Karpas-422 (cell line): Measurements from ENCODE around the gene TIAM2. TPM values are rescaled to one million over a fixed set of nuclear protein-coding genes. Genes with fewer than 3 reads are reported as not detected.

Source experiments
- DNase-seq: peaks from one replicate; pipeline ENCODE4 v3.0.0-alpha.2; 2015
- H2AFZ ChIP-seq: fragments of 200-600 bp; sonication (generic); 2 replicates; pipeline ENCODE4 v1.6.1; 2014; ENCODE audit warnings: antibody characterized with exemption, low read length, mixed read lengths
- H3K27ac ChIP-seq: fragments of 200-600 bp; sonication (generic); 2 replicates; pipeline ENCODE4 v1.5.1; 2014; ENCODE audit warnings: mild to moderate bottlenecking, low read length, moderate library complexity
- H3K27me3 ChIP-seq: fragments of 200-600 bp; sonication (generic); 2 replicates; pipeline ENCODE4 v1.6.1; 2014; ENCODE audit warnings: low read length, mixed read lengths
- H3K36me3 ChIP-seq: fragments of 200-600 bp; sonication (generic); 2 replicates; pipeline ENCODE4 v1.6.1; 2014; ENCODE audit warnings: low read length, mixed read lengths; ENCODE audit not compliant: insufficient read depth
- H3K4me1 ChIP-seq: fragments of 200-600 bp; sonication (generic); 2 replicates; pipeline ENCODE4 v1.6.1; 2014; ENCODE audit warnings: mild to moderate bottlenecking, low read length, mixed read lengths
- H3K4me2 ChIP-seq: fragments of 200-600 bp; sonication (generic); 2 replicates; pipeline ENCODE4 v1.6.1; 2014; ENCODE audit warnings: low read length, low read depth, mild to moderate bottlenecking; ENCODE audit not compliant: poor library complexity, severe bottlenecking
- H3K4me3 ChIP-seq: fragments of 200-600 bp; sonication (generic); 2 replicates; pipeline ENCODE4 v1.5.1; 2014; ENCODE audit warnings: mild to moderate bottlenecking, antibody characterized with exemption, low read length, mixed read lengths
- H3K79me2 ChIP-seq: fragments of 200-600 bp; sonication (generic); 2 replicates; pipeline ENCODE4 v1.6.1; 2014; ENCODE audit warnings: mild to moderate bottlenecking, low read length, mixed read lengths
- H3K9ac ChIP-seq: fragments of 200-600 bp; sonication (generic); 2 replicates; pipeline ENCODE4 v1.6.0; 2014; ENCODE audit warnings: low read length
- H3K9me2 ChIP-seq: fragments of 200-600 bp; sonication (generic), shearing (Covaris generic); replicated peaks from 2 replicates; pipeline ENCODE4 v1.6.0; 2014; ENCODE audit warnings: mild to moderate bottlenecking, low read length, moderate library complexity; ENCODE audit not compliant: insufficient read depth
- H3K9me3 ChIP-seq: fragments of 300-700, 200-600 bp; sonication (generic); 2 replicates; pipeline ENCODE4 v1.6.1; 2014; ENCODE audit warnings: low read length, mixed read lengths
- H4K20me1 ChIP-seq: fragments of 200-600 bp; sonication (generic); 2 replicates; pipeline ENCODE4 v1.6.1; 2014; ENCODE audit warnings: mild to moderate bottlenecking, antibody characterized with exemption, low read length, low read depth; ENCODE audit not compliant: insufficient read depth
- total RNA-seq: library from RNA; depleted of rRNA; stranded (reverse); fragments of >200 nt; shearing (Covaris generic); gene quantifications from 2 replicates; pipeline ENCODE4 v1.2.3, GENCODE V29; 2014; ENCODE audit warnings: low replicate concordance

TIAM2 gene
- total RNA-seq, 1 experiment from 2014 or later, result 9.0 TPM

DNA sequence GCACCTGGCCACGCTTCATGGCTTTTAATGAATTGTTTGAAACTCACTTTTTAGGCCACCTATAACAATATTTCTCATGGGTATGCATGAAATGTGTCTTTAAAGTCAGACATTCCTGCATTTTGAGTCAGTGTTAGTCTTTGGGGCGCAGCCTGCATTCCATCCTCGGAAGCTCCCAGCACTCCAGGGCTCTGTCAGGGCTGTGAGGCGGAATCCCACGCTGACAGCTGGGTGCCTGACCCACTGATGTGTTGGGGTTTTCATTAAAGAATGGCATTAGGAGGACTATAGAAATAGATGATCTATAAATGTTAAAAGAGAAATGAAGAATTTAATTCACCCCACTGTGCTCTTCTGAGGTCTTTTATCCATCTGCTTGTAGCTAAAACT, 252.5 kb downstream of the TIAM2 start:
- Histone ChIP-seq H2AFZ (no peak overlapping the region), H3K4me2 (no peak overlapping the region), H3K27me3 (no peaks in the 10 kb centered on the region), H3K4me3 (no peak overlapping the region), H3K9ac (no peak overlapping the region), H3K27ac (no peak overlapping the region), H3K9me3 (no peaks in the 10 kb centered on the region), H3K4me1 (no peaks in the 10 kb centered on the region), H3K9me2 (no peaks in the 10 kb centered on the region), H4K20me1 (no peaks in the 10 kb centered on the region), H3K36me3 (peaks cover 7% of the 10 kb centered on the region; the same call in 1 of the 2 replicates), H3K79me2 (no peaks in the 10 kb centered on the region)
- DNase-seq, result no peak

GRCh38 chr6:155248008-155249001, 253.2 kb downstream of the TIAM2 start:
- Histone ChIP-seq H2AFZ (no peak overlapping the region), H3K4me2 (no peak overlapping the region)

GRCh38 chr6:155250701-155251381, 255.7 kb downstream of the TIAM2 start:
- no peak overlapping the region for H3K9ac ChIP-seq
- H4K20me1 ChIP-seq, result no peaks in the 10 kb centered on the region
- H3K4me3 ChIP-seq, result no peak overlapping the region
- peaks cover 12% of the 10 kb centered on the region; the same call in 1 of the 2 replicates for H3K36me3 ChIP-seq
- H3K27ac ChIP-seq, result no peak overlapping the region
- H3K9me2 ChIP-seq, result no peaks in the 10 kb centered on the region
- no peak for DNase-seq
- no peak overlapping the region for H2AFZ ChIP-seq
- H3K4me2 ChIP-seq, result no peak overlapping the region
- H3K9me3 ChIP-seq, result no peaks in the 10 kb centered on the region
- H3K27me3 ChIP-seq, result no peaks in the 10 kb centered on the region
- H3K4me1 ChIP-seq, result no peaks in the 10 kb centered on the region
- H3K79me2 ChIP-seq, result no peaks in the 10 kb centered on the region

More at GRCh38 chr6:155248008-155249001, 253.2 kb downstream of the TIAM2 start:
- peaks cover 7% of the 10 kb centered on the region; the same call in 1 of the 2 replicates for H3K36me3 ChIP-seq
- no peaks in the 10 kb centered on the region for H3K9me2 ChIP-seq
- H3K9me3 ChIP-seq, result no peaks in the 10 kb centered on the region
- H3K27me3 ChIP-seq, result no peaks in the 10 kb centered on the region
- no peak overlapping the region for H3K4me3 ChIP-seq
- DNase-seq, result peak; percentile 57
- H3K4me1 ChIP-seq, result no peaks in the 10 kb centered on the region
- no peak overlapping the region for H3K9ac ChIP-seq
- no peak overlapping the region for H3K27ac ChIP-seq
- no peaks in the 10 kb centered on the region for H4K20me1 ChIP-seq
- no peaks in the 10 kb centered on the region for H3K79me2 ChIP-seq

GRCh38 chr6:155252581-155252980, 257.5 kb downstream of the TIAM2 start:
- H3K27ac ChIP-seq, result no peak overlapping the region
- no peak overlapping the region for H2AFZ ChIP-seq
- no peaks in the 10 kb centered on the region for H3K9me2 ChIP-seq
- no peaks in the 10 kb centered on the region for H3K9me3 ChIP-seq
- no peak overlapping the region for H3K4me3 ChIP-seq
- H3K4me1 ChIP-seq, result no peaks in the 10 kb centered on the region
- H3K27me3 ChIP-seq, result no peaks in the 10 kb centered on the region
- H3K9ac ChIP-seq, result no peak overlapping the region
- H3K79me2 ChIP-seq, result no peaks in the 10 kb centered on the region
- no peak overlapping the region for H3K4me2 ChIP-seq
- no peaks in the 10 kb centered on the region for H4K20me1 ChIP-seq
- peaks cover 13% of the 10 kb centered on the region; the same call in 1 of the 2 replicates for H3K36me3 ChIP-seq
- no peak for DNase-seq

- H4K20me1 ChIP-seq, result no peaks in the 10 kb centered on the region
- H3K4me1 ChIP-seq, result no peaks in the 10 kb centered on the region
- no peak overlapping the region for H3K27ac ChIP-seq
- no peak overlapping the region for H2AFZ ChIP-seq
- no peaks in the 10 kb centered on the region for H3K27me3 ChIP-seq
- no peak for DNase-seq
- no peak overlapping the region for H3K4me3 ChIP-seq
- no peak overlapping the region for H3K4me2 ChIP-seq
- H3K9me3 ChIP-seq, result no peaks in the 10 kb centered on the region
- H3K79me2 ChIP-seq, result no peaks in the 10 kb centered on the region
- peaks cover 15% of the 10 kb centered on the region; the same call in 1 of the 2 replicates for H3K36me3 ChIP-seq
- no peaks in the 10 kb centered on the region for H3K9me2 ChIP-seq
- no peak overlapping the region for H3K9ac ChIP-seq
These were observed 258.2 kb downstream of the TIAM2 start for GRCh38 chr6:155253337-155253736.

DNA sequence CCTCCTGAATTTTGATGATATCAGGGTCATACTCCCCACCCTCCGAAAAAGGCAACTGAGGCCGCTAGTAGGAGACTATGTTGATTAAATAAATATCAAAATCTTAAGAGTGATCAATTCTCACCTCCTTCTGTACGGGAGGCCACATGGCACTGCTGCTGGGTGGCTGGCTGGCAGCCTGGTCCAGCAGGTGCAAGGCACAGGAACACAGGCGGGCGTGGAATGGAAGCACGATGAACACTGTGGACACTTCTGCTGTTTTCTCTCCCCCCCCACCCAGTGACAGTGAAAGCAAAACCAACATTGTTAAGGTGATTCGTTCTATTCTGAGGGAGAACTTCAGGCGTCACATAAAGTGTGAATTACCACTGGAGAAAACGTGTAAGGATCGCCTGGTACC, 259.0 kb downstream of the TIAM2 start:
- H4K20me1 ChIP-seq, result no peaks in the 10 kb centered on the region
- no peaks in the 10 kb centered on the region for H3K9me3 ChIP-seq
- no peak overlapping the region for H3K4me2 ChIP-seq
- no peak overlapping the region for H3K9ac ChIP-seq
- no peak overlapping the region for H2AFZ ChIP-seq
- H3K4me1 ChIP-seq, result no peaks in the 10 kb centered on the region
- H3K4me3 ChIP-seq, result no peak overlapping the region
- H3K27me3 ChIP-seq, result no peaks in the 10 kb centered on the region
- no peak overlapping the region for H3K27ac ChIP-seq
- no peaks in the 10 kb centered on the region for H3K9me2 ChIP-seq
- peaks cover 12% of the 10 kb centered on the region; the same call in 1 of the 2 replicates for H3K36me3 ChIP-seq
- DNase-seq, result no peak
- no peaks in the 10 kb centered on the region for H3K79me2 ChIP-seq

DNA sequence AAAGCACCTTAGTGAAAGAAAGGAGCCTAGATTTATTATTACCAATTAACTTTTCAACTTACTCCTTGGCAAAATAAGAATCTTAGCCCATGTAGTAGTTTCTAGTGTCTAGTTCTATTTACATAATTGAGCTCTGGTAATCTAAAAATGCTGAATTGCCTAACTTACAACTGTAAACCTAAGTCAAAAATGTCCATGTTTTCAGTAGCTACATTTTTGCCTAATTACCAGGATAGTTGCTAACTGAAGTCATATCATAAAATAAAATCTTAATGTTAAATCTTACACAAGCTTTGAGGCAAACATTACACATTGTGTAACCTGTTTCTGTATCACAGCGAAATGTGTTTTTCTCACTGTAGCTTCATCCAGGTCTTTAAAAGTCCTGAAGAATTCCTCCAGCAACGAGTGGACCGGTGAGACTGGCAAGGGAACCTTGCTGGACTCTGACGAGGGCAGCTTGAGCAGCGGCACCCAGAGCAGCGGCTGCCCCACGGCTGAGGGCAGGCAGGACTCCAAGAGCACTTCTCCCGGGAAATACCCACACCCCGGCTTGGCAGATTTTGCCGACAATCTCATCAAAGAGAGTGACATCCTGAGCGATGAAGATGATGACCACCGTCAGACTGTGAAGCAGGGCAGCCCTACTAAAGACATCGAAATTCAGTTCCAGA, 261.1 kb downstream of the TIAM2 start:
- no peaks in the 10 kb centered on the region for H3K9me3 ChIP-seq
- no peak overlapping the region for H3K9ac ChIP-seq
- H3K36me3 ChIP-seq, result peaks cover 23% of the 10 kb centered on the region; the same call in 1 of the 2 replicates
- no peaks in the 10 kb centered on the region for H3K27me3 ChIP-seq
- H3K79me2 ChIP-seq, result peaks cover 5% of the 10 kb centered on the region
- peaks cover 2% of the 10 kb centered on the region; the same call in 1 of the 2 replicates for H3K4me1 ChIP-seq
- H2AFZ ChIP-seq, result no peak overlapping the region
- DNase-seq, result no peak
- H3K27ac ChIP-seq, result no peak overlapping the region
- H4K20me1 ChIP-seq, result no peaks in the 10 kb centered on the region
- no peaks in the 10 kb centered on the region for H3K9me2 ChIP-seq
- H3K4me3 ChIP-seq, result no peak overlapping the region
- H3K4me2 ChIP-seq, result no peak overlapping the region
